HG02588 (cell line): ENCODE measurements around the gene MAPK8IP2.
"Not testable (repeated sequence)": the region's sequence is repeated elsewhere in the genome, so short reads cannot be mapped to it uniquely, and the experiment has no call there.

Source experiments
- ATAC-seq: cut with Tn5 transposase; IDR thresholded peaks from one replicate; pipeline ENCODE4 v1.9.1; 2021; ENCODE audit warnings: mild to moderate bottlenecking, moderate library complexity; ENCODE audit not compliant: unreplicated experiment

MAPK8IP2 gene

GRCh38 chr22:50612528-50613221, 12.1 kb downstream of the MAPK8IP2 start:
- ATAC-seq, result no peak

- ATAC-seq, result no peak
Observed at GRCh38 chr22:50613291-50613981, 12.8 kb downstream of the MAPK8IP2 start.

GRCh38 chr22:50614296-50614695, 13.7 kb downstream of the MAPK8IP2 start:
- ATAC-seq, result not testable (repeated sequence)

- ATAC-seq, result peak; percentile 48
Observed at GRCh38 chr22:50620593-50621355, 20.2 kb downstream of the MAPK8IP2 start.

GRCh38 chr22:50621356-50621880, 20.8 kb downstream of the MAPK8IP2 start:
- ATAC-seq, result peak; percentile 24

GRCh38 chr22:50621948-50622722, 21.5 kb downstream of the MAPK8IP2 start:
- ATAC-seq, result no peak

GRCh38 chr22:50622723-50623327, 22.2 kb downstream of the MAPK8IP2 start:
- no peak for ATAC-seq

- no peak for ATAC-seq
Observed at GRCh38 chr22:50624347-50625130, 23.9 kb downstream of the MAPK8IP2 start.

GRCh38 chr22:50625131-50625567, 24.6 kb downstream of the MAPK8IP2 start:
- ATAC-seq, result no peak

GRCh38 chr22:50625568-50626313, 25.1 kb downstream of the MAPK8IP2 start:
- no peak for ATAC-seq

- ATAC-seq, result no peak
Observed at GRCh38 chr22:50626314-50626849, 25.8 kb downstream of the MAPK8IP2 start.

GRCh38 chr22:50626850-50627641, 26.5 kb downstream of the MAPK8IP2 start:
- ATAC-seq, result no peak

- ATAC-seq, result peak; percentile 75
Observed at GRCh38 chr22:50627642-50628542, 27.3 kb downstream of the MAPK8IP2 start, which contains the start of gene ARSA. ARSA (minus strand) TSS chr22:50628152; CDS start chr22:50627779, 373 bp downstream.

- ATAC-seq, result no peak
Observed at GRCh38 chr22:50628543-50629134, 28.0 kb downstream of the MAPK8IP2 start.

- ATAC-seq, result no peak
Observed at GRCh38 chr22:50630376-50630775, 29.8 kb downstream of the MAPK8IP2 start.

GRCh38 chr22:50633086-50633485, 32.5 kb downstream of the MAPK8IP2 start:
- no peak for ATAC-seq
